ENCODE measurements around the gene FBXW11. TPM values are rescaled to one million over a fixed set of nuclear protein-coding genes. Genes with fewer than 3 reads are reported as not detected.

The FBXW11 gene
- total and polyA plus RNA-seq, 2 of the 8 experiments (the other 6 are each of a cell fraction or from before 2014, with no cell fraction given), result 45.0 to 75.6 TPM

GRCh38 chr5:171855798-171856763 lies 150.4 kb downstream of the FBXW11 start (continued):
- TF ChIP-seq CTCF (IDR thresholded peaks at IDR 0.05; ENCODE audit: control extremely low read depth in 1 of 3, insufficient read depth in 1 of 3, low read depth in 1 of 3, low read length in 3 of 3), result no peak
- no peak for TF ChIP-seq FOSL1 (IDR thresholded peaks at IDR 0.05; ENCODE audit: insufficient read depth, low read depth, low read length)
- no peak for TF ChIP-seq EP300 (IDR thresholded peaks at IDR 0.05; ENCODE audit: borderline replicate concordance in 1 of 2, low read depth in 2 of 2, low read length in 2 of 2)
- TF ChIP-seq BACH1 (IDR thresholded peaks at IDR 0.05; ENCODE audit: low read length), result no peak
- TF ChIP-seq TBP (IDR thresholded peaks at IDR 0.05; ENCODE audit: low read depth, low read length), result no peak
- no peak for TF ChIP-seq E2F6 (IDR thresholded peaks at IDR 0.05)

Measured in H1 (cell line).